Measurements from ENCODE around the gene TBC1D2B. TPM values are rescaled to one million over a fixed set of nuclear protein-coding genes. Genes with fewer than 3 reads are reported as not detected.

TBC1D2B gene
- total RNA-seq, 1 donor from 2014 or later, result 58.1 TPM

DNA sequence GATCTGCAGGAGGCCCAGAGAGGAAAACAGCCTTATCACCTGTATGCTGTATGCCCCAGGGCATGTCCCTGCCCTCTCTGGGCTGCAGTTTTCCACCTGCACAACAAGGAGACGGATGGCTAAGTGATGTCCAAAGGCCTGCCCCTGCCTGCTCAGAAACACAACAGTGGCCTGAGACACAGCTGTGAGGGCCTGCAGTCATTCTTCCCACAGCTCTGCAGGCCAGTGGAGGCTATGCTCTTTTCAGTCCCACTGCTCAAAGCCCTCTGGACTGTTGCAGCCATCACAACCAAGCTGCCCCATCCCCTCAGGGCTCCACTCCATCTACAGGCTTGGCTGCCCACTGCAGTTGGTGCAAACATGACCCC is 5.2 kb upstream of the TBC1D2B start:
- no peak for DNase-seq (ENCODE audit: low spot score)
- H3K27me3 Mint-ChIP-seq (ENCODE audit: low read depth), result no peaks in the 10 kb centered on the region
- H3K27ac Mint-ChIP-seq (ENCODE audit: unreplicated experiment), result no peak overlapping the region
- H3K4me1 Mint-ChIP-seq (ENCODE audit: low read depth), result peaks cover 22% of the 10 kb centered on the region
- TF ChIP-seq, protein P1, sequence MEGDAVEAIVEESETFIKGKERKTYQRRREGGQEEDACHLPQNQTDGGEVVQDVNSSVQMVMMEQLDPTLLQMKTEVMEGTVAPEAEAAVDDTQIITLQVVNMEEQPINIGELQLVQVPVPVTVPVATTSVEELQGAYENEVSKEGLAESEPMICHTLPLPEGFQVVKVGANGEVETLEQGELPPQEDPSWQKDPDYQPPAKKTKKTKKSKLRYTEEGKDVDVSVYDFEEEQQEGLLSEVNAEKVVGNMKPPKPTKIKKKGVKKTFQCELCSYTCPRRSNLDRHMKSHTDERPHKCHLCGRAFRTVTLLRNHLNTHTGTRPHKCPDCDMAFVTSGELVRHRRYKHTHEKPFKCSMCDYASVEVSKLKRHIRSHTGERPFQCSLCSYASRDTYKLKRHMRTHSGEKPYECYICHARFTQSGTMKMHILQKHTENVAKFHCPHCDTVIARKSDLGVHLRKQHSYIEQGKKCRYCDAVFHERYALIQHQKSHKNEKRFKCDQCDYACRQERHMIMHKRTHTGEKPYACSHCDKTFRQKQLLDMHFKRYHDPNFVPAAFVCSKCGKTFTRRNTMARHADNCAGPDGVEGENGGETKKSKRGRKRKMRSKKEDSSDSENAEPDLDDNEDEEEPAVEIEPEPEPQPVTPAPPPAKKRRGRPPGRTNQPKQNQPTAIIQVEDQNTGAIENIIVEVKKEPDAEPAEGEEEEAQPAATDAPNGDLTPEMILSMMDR (IDR thresholded peaks at IDR 0.05), result no peak
- H3K4me3 Mint-ChIP-seq (ENCODE audit: unreplicated experiment), result no peak overlapping the region
- H3K9me3 Mint-ChIP-seq (ENCODE audit: low read depth), result no peaks in the 10 kb centered on the region
- H3K36me3 Mint-ChIP-seq (ENCODE audit: low read depth), result no peaks in the 10 kb centered on the region

DNA sequence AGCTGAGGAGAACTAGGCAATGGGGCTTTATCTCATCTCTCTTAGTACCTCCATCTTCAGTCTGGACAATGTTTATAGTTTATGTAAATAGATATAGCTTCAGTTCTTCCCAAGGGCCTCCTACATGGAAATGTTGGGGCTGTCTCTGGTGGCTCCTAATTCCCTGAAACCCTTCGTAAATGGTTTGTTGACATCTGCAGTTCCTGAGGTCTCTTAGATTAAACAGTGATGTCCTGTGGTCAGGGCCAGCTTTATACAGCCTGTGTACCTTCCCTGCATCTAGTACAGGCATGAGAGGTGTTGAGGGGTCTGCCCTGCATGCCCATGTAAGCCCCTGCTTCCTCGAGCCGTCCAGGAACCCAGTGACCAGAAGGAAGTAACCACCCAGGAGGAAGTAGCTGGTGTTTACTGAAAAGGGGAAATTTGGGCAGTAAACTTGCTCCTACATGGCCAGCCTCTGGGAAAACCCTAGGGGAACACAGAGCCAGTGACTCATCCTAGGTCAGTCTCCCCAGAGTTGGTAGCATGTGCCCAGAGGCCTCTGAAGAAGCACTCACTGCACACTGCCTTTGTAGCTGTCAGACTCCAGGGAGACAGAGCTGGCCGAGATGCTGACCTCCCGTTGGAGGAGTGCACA is 4.7 kb upstream of the TBC1D2B start:
- TF ChIP-seq, protein P1 (IDR thresholded peaks at IDR 0.05), result no peak
- no peaks in the 10 kb centered on the region for H3K36me3 Mint-ChIP-seq (ENCODE audit: low read depth)
- H3K4me1 Mint-ChIP-seq (ENCODE audit: low read depth), result peaks cover 22% of the 10 kb centered on the region
- DNase-seq (ENCODE audit: low spot score), result no peak
- H3K27ac Mint-ChIP-seq (ENCODE audit: unreplicated experiment), result no peak overlapping the region
- H3K27me3 Mint-ChIP-seq (ENCODE audit: low read depth), result no peaks in the 10 kb centered on the region
- H3K4me3 Mint-ChIP-seq (ENCODE audit: unreplicated experiment), result no peak overlapping the region
- no peaks in the 10 kb centered on the region for H3K9me3 Mint-ChIP-seq (ENCODE audit: low read depth)

DNA sequence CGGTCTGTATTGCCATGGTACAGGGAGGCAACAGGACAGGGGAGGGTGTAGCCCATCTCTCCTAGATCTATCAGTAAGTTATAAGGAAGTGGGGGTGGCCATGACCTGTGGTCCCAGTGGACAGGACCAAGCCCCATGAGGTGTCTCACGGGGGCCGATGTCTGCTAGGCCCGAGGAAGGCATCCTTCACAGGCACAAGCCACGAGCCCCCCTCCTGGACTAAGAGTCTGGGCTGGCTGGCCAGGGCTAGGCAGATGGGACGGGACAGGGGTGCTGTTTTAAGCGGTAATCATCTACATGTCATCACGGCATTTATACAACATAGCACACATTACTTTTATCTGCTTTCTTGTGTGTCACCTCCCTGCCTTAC is 2.6 kb upstream of the TBC1D2B start:
- Mint-ChIP-seq H3K27ac (ENCODE audit: unreplicated experiment) (no peak overlapping the region), H3K27me3 (ENCODE audit: low read depth) (no peaks in the 10 kb centered on the region), H3K4me1 (ENCODE audit: low read depth) (peaks cover 26% of the 10 kb centered on the region), H3K36me3 (ENCODE audit: low read depth) (no peaks in the 10 kb centered on the region), H3K4me3 (ENCODE audit: unreplicated experiment) (no peak overlapping the region), H3K9me3 (ENCODE audit: low read depth) (no peaks in the 10 kb centered on the region)
- no peak for DNase-seq (ENCODE audit: low spot score)
- TF ChIP-seq, protein P1 (IDR thresholded peaks at IDR 0.05), result no peak

DNA sequence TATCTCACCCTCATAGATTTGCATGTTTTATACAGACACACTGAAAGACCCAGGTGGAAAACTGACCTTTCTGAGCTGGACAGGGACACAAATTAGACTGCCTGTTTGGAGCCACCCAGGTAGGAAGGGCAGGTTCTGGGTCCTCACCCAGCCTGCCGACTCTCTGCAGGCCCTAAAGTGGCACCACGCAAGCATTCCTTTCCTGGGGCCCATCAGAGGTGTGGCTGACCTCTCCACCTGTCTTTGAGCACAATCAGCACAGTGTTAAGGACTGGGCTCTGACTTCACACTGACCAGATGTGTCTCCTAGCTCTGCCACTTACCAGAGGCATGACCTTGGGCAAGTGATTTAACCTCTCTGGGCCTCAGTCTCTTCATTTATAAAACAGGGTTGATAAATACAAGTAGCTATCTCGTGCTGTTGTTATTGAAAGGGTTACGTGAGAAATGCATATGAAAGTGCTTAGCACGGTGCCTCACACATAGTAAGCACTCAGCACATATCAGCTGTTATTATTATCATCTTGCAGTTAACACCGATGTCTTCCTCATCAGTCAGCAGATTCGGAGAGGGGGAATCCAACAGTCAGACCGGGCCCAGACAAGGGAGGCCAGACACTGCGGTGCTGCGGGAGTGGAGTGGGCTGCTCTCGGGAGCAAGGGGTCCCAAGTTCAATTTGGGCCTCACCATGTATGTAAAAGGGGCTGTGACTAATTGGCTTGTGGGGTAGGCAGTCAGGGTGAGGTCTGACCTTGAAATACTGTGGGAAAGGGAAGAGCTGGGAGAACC is 2.0 kb upstream of the TBC1D2B start:
- TF ChIP-seq, protein P1 (IDR thresholded peaks at IDR 0.05), result no peak
- no peak for DNase-seq (ENCODE audit: low spot score)
- Mint-ChIP-seq H3K9me3 (ENCODE audit: low read depth) (no peaks in the 10 kb centered on the region), H3K4me3 (ENCODE audit: unreplicated experiment) (no peak overlapping the region), H3K27ac (ENCODE audit: unreplicated experiment) (no peak overlapping the region), H3K36me3 (ENCODE audit: low read depth) (no peaks in the 10 kb centered on the region), H3K27me3 (ENCODE audit: low read depth) (no peaks in the 10 kb centered on the region), H3K4me1 (ENCODE audit: low read depth) (peaks cover 25% of the 10 kb centered on the region)

DNA sequence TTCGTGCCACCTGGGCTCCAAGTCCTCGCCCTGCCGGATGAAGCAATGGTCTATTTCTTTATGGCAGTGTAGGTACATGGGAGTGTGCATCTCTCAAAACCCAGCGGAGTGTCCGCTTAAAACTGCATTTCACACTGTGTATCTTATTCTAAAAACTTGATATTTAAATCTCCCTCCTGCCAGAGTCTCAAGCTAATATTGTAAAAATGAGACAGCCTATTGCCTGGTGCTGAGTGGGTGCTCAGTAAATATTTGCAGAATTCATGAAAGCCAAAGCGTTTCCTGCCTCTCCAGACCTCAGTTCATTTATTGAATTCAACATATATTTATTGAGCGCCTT is 330 bp upstream of the TBC1D2B start:
- no peak for DNase-seq (ENCODE audit: low spot score)

More for the DNA sequence above, 330 bp upstream of the TBC1D2B start:
- Mint-ChIP-seq H3K9me3 (ENCODE audit: low read depth) (no peaks in the 10 kb centered on the region), H3K36me3 (ENCODE audit: low read depth) (no peaks in the 10 kb centered on the region), H3K4me1 (ENCODE audit: low read depth) (peaks cover 41% of the 10 kb centered on the region), H3K4me3 (ENCODE audit: unreplicated experiment) (peak overlapping the region; percentile 73), H3K27ac (ENCODE audit: unreplicated experiment) (peak overlapping the region; percentile 63), H3K27me3 (ENCODE audit: low read depth) (no peaks in the 10 kb centered on the region)
- TF ChIP-seq, protein P1 (IDR thresholded peaks at IDR 0.05), result no peak
